K562 (cell line): ENCODE results near the gene CCDC9. TPM values are rescaled to one million over a fixed set of nuclear protein-coding genes. Genes with fewer than 3 reads are reported as not detected.

Experiments used
- EZH2 ChIP-seq: IDR thresholded peaks from 2 replicates; pipeline ENCODE4 v1.6.1; 2012; ENCODE audit warnings: low read depth, mild to moderate bottlenecking, inconsistent platforms, low read length, borderline replicate concordance
- FOXJ3 ChIP-seq: sonication (generic); formaldehyde crosslinking; IDR thresholded peaks from 2 replicates; pipeline ENCODE4 v1.4.0; 2020; ENCODE audit warnings: mild to moderate bottlenecking, missing genetic modification reagents
- HMG20B ChIP-seq: fragments of 250-450 bp; sonication (Bioruptor Pico); IDR thresholded peaks from 2 replicates; pipeline ENCODE4 v1.5.0; 2021; ENCODE audit warnings: mild to moderate bottlenecking
- MAFK ChIP-seq: IDR thresholded peaks from 2 replicates; pipeline ENCODE4 v1.6.1; 2011; ENCODE audit warnings: low read length, improper control_type of control experiment
- NR1H2 ChIP-seq: sonication (generic); formaldehyde crosslinking; IDR thresholded peaks from 2 replicates; pipeline ENCODE4 v1.4.0; 2020; ENCODE audit warnings: mild to moderate bottlenecking, missing genetic modification reagents
- POLR2A ChIP-seq: fragments of 450-650 bp; conservative IDR thresholded peaks from 2 replicates; pipeline ENCODE4 v1.6.1; 2016
- SMAD2 ChIP-seq: fragments of 150-350 bp; IDR thresholded peaks from 2 replicates; pipeline ENCODE4 v1.6.1; 2014; ENCODE audit warnings: low read depth, mild to moderate bottlenecking, low read length
- TBL1XR1 ChIP-seq, 2 experiments: IDR thresholded peaks; 2 replicates each; pipeline ENCODE4 v1.6.1; 2012; ENCODE audit warnings: improper control_type of control experiment in 2 of 2, low read length in 2 of 2, mild to moderate bottlenecking in 1 of 2
- ZNF436 ChIP-seq: fragments of 250-450, 450-650 bp; sonication (Bioruptor Pico); formaldehyde crosslinking; IDR thresholded peaks from 2 replicates; pipeline ENCODE4 v1.7.0; 2020; ENCODE audit warnings: mild to moderate bottlenecking
- ZNF75A ChIP-seq: fragments of 450-650 bp; formaldehyde crosslinking; IDR thresholded peaks from 2 replicates; pipeline ENCODE4 v1.4.0; 2020; ENCODE audit warnings: mild to moderate bottlenecking
- polyA plus RNA-seq, 8 experiments: library from polyadenylated mRNA; depleted of rRNA in 4 of 8; stranded (reverse) in 5 of 8; unstranded in 3 of 8; fragments of >200 nt; fragmentation: Nextera tagmentation in 2 of 8; fragmentation: Illumina TruSeq in 1 of 8; extraction: Ambion mirVana in 2 of 8; extraction: Trizol in 1 of 8; gene quantifications; 2 replicates each; pipeline versions ENCODE4 v1.2.1 to v1.2.3, GENCODE V29; 2011 to 2014; ENCODE audit warnings: inconsistent platforms in 1 of 8, missing spikeins in 1 of 8
- total RNA-seq, 7 experiments: library from RNA; depleted of rRNA in 6 of 7; stranded (reverse); fragments of >200 nt in 6 of 7; fragmentation: Illumina TruSeq in 2 of 7; extraction: Trizol in 2 of 7; gene quantifications; 2 replicates each; pipeline versions ENCODE4 v1.2.1 to v1.2.3, GENCODE V29; 2011 to 2021; ENCODE audit warnings: low replicate concordance in 1 of 7
- TF ChIP-seq, protein P1 (sequence below): fragments of 250-450 bp; sonication (Bioruptor Pico); IDR thresholded peaks from 2 replicates; pipeline ENCODE4 v1.5.0; 2021
- TF ChIP-seq, protein P2 (sequence below): sonication (generic); formaldehyde crosslinking; IDR thresholded peaks from 2 replicates; pipeline ENCODE4 v1.8.0; 2022; ENCODE audit warnings: mild to moderate bottlenecking, missing genetic modification reagents
- TF ChIP-seq, protein P3 (sequence below): sonication (generic); formaldehyde crosslinking; IDR thresholded peaks from 2 replicates; pipeline ENCODE4 v1.8.0; 2022; ENCODE audit warnings: mild to moderate bottlenecking, missing genetic modification reagents
- TF ChIP-seq, protein P4 (sequence below): fragments of 450-650 bp; IDR thresholded peaks from 2 replicates; pipeline ENCODE4 v1.6.1; 2018; ENCODE audit not compliant: partially characterized antibody
- TF ChIP-seq, protein P5 (sequence below): fragments of 250-450 bp; sonication (Bioruptor Pico); IDR thresholded peaks from 2 replicates; pipeline ENCODE4 v1.4.0; 2020; ENCODE audit warnings: mild to moderate bottlenecking, moderate library complexity, borderline replicate concordance

The CCDC9 gene
- total and polyA plus RNA-seq, 9 of the 15 experiments (the other 6 are each of a cell fraction or from before 2014, with no cell fraction given), result 0.23 to 38.6 (median 8.4) TPM

DNA sequence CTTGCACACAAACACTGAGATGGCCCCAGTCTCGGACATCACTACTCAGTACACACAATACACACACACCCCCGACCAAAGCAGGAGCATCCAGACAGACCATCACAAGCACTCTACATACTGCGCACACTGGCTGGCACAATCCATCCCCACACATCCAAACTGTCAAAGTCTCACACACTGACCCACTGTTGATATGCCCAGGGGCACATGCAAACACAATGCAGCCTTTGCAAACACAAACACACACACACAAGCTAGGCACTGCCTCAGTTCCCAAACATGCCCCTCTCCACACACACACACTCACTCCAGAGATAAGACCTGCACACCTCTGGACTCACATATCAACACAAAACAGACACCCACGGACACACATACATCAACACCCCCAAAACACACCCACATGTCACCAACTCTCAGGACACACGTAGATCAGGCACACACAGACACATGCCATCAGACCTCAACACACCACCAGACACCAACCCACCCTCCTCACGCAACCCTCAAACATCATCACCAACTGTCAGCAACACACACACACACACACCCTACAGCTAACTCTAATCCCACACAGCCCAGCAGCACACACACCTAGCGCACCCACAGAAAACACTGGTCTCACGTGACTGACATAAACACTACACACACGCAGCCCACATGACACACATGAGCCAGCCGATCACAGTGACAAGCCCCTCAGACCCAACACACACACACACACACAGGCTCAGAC is 27.2 kb upstream of the CCDC9 start (continued):
- TF ChIP-seq, protein P1, sequence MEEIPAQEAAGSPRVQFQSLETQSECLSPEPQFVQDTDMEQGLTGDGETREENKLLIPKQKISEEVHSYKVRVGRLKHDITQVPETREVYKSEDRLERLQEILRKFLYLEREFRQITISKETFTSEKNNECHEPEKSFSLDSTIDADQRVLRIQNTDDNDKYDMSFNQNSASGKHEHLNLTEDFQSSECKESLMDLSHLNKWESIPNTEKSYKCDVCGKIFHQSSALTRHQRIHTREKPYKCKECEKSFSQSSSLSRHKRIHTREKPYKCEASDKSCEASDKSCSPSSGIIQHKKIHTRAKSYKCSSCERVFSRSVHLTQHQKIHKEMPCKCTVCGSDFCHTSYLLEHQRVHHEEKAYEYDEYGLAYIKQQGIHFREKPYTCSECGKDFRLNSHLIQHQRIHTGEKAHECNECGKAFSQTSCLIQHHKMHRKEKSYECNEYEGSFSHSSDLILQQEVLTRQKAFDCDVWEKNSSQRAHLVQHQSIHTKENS, result no peak
- TF ChIP-seq NR1H2 (no peak), EZH2 (no peak), FOXJ3 (no peak), MAFK (no peak), POLR2A (peak; percentile 16), HMG20B (CRISPR knock-in tag) (no peak), ZNF436 (CRISPR knock-in tag) (no peak), SMAD2 (no peak), TBL1XR1 (IDR thresholded peaks at IDR 0.05; ENCODE audit: low read length in 2 of 2) (peak; percentile 6 to 35; a peak in 1 of 4 replicates), ZNF75A (CRISPR knock-in tag) (no peak)
- TF ChIP-seq, protein P2, sequence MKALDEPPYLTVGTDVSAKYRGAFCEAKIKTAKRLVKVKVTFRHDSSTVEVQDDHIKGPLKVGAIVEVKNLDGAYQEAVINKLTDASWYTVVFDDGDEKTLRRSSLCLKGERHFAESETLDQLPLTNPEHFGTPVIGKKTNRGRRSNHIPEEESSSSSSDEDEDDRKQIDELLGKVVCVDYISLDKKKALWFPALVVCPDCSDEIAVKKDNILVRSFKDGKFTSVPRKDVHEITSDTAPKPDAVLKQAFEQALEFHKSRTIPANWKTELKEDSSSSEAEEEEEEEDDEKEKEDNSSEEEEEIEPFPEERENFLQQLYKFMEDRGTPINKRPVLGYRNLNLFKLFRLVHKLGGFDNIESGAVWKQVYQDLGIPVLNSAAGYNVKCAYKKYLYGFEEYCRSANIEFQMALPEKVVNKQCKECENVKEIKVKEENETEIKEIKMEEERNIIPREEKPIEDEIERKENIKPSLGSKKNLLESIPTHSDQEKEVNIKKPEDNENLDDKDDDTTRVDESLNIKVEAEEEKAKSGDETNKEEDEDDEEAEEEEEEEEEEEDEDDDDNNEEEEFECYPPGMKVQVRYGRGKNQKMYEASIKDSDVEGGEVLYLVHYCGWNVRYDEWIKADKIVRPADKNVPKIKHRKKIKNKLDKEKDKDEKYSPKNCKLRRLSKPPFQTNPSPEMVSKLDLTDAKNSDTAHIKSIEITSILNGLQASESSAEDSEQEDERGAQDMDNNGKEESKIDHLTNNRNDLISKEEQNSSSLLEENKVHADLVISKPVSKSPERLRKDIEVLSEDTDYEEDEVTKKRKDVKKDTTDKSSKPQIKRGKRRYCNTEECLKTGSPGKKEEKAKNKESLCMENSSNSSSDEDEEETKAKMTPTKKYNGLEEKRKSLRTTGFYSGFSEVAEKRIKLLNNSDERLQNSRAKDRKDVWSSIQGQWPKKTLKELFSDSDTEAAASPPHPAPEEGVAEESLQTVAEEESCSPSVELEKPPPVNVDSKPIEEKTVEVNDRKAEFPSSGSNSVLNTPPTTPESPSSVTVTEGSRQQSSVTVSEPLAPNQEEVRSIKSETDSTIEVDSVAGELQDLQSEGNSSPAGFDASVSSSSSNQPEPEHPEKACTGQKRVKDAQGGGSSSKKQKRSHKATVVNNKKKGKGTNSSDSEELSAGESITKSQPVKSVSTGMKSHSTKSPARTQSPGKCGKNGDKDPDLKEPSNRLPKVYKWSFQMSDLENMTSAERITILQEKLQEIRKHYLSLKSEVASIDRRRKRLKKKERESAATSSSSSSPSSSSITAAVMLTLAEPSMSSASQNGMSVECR (CRISPR knock-in tag), result peak; percentile 70; the same call in 1 of the 2 replicates
- TF ChIP-seq, protein P3, sequence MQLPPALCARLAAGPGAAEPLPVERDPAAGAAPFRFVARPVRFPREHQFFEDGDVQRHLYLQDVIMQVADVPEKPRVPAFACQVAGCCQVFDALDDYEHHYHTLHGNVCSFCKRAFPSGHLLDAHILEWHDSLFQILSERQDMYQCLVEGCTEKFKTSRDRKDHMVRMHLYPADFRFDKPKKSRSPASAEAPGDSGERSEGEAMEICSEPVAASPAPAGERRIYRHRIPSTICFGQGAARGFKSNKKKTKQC, result no peak
- TF ChIP-seq, protein P4, sequence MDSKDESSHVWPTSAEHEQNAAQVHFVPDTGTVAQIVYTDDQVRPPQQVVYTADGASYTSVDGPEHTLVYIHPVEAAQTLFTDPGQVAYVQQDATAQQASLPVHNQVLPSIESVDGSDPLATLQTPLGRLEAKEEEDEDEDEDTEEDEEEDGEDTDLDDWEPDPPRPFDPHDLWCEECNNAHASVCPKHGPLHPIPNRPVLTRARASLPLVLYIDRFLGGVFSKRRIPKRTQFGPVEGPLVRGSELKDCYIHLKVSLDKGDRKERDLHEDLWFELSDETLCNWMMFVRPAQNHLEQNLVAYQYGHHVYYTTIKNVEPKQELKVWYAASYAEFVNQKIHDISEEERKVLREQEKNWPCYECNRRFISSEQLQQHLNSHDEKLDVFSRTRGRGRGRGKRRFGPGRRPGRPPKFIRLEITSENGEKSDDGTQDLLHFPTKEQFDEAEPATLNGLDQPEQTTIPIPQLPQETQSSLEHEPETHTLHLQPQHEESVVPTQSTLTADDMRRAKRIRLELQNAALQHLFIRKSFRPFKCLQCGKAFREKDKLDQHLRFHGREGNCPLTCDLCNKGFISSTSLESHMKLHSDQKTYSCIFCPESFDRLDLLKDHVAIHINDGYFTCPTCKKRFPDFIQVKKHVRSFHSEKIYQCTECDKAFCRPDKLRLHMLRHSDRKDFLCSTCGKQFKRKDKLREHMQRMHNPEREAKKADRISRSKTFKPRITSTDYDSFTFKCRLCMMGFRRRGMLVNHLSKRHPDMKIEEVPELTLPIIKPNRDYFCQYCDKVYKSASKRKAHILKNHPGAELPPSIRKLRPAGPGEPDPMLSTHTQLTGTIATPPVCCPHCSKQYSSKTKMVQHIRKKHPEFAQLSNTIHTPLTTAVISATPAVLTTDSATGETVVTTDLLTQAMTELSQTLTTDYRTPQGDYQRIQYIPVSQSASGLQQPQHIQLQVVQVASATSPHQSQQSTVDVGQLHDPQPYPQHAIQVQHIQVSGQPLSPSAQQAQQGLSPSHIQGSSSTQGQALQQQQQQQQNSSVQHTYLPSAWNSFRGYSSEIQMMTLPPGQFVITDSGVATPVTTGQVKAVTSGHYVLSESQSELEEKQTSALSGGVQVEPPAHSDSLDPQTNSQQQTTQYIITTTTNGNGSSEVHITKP, result peak; percentile 23
- TF ChIP-seq, protein P5, sequence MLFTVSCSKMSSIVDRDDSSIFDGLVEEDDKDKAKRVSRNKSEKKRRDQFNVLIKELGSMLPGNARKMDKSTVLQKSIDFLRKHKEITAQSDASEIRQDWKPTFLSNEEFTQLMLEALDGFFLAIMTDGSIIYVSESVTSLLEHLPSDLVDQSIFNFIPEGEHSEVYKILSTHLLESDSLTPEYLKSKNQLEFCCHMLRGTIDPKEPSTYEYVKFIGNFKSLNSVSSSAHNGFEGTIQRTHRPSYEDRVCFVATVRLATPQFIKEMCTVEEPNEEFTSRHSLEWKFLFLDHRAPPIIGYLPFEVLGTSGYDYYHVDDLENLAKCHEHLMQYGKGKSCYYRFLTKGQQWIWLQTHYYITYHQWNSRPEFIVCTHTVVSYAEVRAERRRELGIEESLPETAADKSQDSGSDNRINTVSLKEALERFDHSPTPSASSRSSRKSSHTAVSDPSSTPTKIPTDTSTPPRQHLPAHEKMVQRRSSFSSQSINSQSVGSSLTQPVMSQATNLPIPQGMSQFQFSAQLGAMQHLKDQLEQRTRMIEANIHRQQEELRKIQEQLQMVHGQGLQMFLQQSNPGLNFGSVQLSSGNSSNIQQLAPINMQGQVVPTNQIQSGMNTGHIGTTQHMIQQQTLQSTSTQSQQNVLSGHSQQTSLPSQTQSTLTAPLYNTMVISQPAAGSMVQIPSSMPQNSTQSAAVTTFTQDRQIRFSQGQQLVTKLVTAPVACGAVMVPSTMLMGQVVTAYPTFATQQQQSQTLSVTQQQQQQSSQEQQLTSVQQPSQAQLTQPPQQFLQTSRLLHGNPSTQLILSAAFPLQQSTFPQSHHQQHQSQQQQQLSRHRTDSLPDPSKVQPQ (CRISPR knock-in tag), result no peak
